NCI-H345 treated with DMSO at 0.1 percent for 48 hours (cell line): ENCODE measurements around the gene OTOS.

Source experiments
- DNase-seq: peaks from one replicate; lab custom pipeline; 2025; ENCODE audit not compliant: unreplicated experiment; lab: John Stamatoyannopoulos, UW

OTOS gene

DNA sequence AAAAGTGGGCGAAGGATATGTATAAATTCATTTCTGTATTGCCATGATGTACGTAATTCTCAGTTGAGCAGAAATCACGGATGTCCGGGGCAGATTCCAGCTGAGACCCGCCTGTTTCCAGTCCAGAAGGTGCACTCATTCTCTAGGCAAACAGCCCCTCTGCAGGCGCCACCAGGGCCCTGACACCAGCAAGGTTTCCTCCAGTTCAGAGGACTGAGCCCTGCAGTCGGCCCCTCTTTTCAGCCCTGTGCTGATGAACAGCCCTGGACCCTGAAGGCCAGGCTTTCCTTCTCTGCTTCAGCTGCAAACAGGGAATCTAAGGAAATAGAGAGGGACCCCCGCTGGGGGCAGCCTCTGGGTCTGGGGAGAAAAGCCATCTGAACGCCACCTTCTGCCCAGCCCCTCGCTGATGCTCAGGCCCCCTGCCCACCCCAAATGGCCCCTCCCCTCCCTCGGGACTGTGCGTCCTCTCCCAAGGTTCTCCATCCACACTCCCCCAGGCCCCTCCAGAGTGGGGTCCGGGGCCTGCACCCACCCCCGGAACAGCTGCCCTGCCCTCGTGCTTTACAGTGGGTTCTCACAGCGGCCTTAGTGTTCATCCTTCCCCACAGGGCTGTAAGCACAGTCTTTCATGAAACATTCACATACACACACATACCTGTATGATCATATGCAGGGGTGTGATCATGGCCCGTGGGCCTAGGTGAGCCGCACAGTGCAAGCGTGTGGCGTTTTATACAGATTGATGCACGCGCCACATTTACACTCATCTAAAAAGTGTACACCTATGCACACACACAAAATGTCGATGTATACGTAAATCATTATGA lies 16.4 kb downstream of the OTOS start:
- DNase-seq = no peak

DNA sequence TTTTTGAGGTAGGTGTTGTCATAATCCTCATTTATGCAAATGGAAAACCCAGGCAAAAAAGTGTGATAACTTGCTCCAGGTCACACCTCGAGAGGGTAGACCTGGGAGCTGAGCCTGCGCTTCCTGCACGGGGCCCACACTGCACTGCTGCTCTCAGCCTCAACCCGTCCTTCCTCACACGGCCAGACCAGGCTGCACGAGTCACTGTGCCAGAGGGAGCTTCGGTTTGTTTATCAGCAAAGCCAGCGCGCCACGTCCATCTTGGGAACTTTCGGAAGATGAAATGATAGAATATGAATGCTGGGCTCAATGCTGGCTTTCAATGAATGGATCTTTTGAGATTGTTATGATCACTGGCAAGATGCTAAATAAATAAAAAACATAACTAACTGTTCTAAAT lies 18.8 kb downstream of the OTOS start:
- DNase-seq = no peak

DNA sequence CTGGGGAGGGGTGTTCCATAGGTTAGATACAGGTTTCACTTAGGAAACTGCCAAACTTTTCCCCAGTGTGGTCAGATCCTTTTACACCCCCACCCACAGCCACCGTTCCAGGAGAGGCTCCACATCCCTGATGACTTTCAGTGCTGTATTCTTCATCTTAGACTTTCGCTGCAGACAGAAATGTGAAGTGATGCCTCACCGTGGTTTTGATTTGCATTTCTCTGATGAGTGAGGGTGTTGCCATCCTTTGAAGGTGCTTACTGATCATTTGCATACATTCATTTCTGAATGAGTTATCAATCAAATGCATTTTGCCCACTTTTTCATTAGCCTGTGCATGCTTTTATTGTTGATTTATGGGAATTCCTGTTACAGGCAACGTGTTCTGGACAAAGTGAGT lies 19.3 kb downstream of the OTOS start:
- DNase-seq = no peak

DNA sequence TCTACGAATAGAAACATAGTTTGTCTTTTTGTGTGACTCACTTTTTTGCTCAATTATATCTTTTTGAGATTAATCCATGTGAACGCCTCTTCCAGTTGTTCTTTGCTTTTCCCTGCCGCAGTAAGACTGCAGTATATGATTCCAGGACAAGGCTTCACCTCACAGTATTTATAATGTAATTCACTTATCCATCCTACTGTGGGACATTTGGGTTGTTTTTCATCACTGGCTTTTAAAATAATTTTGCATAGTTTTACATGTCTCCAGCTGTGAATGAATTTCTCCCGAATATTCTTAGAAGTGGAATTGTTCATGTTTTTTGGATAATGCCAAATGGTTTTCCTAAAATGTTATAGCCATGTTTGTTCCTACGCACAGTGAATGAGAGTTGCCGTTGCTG lies 26.2 kb downstream of the OTOS start:
- no peak for DNase-seq

DNA sequence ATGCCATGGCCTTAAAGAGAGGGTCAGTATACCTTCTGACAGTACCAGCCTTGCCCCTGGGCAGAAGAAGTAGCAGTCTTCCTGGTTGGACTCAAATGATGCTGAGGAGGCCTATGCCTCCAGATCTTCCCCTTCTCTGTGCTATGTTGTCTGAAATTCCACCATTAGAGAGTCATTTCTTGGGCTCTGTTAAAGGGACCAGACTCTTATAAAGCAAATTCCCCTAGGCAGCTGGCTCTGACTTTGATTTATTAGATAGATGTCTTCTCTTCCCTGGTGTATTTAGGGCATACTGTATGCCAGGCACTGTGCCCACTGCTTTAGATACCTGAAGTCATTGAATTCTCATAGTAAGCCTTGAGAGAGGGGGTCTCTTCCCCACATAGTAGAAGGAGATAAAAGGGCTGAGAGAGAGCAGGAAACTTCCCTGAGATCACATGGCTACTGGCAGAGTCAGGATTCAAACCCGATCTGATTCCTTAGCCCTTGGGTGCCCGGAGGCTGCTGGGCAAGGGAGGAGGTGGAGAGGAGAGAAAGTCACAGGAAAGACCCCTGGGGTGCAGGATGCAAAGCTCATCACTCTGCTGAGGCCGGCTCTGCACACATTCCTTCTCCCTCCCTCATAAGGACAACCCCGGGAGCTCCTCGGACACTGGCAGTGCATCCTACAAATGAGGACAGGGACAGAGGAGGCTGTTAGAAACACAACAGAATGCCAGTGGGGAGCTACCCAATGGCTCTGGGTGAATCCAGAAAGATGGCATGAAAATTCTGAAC lies 27.4 kb downstream of the OTOS start:
- no peak for DNase-seq

DNA sequence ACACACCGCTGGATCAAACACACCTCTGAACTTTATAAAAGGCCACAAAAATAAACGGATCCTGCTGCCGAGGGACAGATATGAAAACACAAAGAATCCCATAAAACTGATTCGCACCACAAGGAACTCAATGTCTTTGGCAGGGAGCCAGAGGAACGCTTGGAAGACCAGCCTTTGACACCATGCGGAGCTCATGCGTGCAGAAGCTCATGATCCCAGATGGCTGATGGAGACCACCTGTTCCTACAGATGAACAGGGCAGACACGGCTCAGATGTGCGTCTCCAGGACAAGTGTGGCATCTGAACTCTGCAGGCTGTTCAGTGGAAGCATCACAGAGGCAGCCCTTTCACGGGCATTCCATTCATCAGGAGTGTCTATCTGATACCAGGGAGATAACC lies 29.2 kb downstream of the OTOS start:
- no peak for DNase-seq

DNA sequence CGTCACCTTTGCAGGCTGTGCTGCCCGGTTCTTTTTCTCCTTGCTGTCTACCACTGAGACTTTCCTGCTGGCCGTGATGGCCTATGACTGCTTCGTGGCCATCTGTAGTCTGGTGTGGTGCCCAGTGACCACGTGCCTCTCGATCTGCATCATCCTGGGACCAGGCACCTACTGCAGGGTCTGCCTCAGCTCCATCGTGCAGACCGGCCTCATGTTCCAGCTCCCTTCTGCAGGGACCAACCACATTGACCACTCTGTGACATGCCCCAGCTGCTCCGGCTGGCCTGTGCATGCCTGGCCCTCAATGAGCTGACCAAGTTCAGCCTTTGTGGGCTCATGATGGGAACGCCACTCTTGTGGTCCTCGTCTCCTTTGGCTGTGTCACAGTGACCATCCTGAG lies 31.1 kb downstream of the OTOS start:
- DNase-seq = no peak

DNA sequence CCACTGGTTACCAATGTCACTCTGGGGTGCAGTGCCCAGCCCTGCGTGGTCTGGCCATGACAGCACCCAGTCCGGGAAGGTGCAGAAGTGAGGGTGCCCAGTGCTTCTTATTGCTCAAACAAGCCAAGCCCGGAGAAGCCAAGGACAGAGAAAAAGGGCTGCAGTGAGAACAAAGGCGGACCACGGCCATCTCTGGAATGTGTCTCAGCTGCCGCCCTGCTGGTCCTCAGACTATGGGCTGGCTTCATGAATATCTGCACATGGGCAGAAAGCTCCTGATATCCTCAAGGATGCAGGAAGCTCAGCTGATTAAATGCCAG lies 33.0 kb downstream of the OTOS start:
- no peak for DNase-seq

DNA sequence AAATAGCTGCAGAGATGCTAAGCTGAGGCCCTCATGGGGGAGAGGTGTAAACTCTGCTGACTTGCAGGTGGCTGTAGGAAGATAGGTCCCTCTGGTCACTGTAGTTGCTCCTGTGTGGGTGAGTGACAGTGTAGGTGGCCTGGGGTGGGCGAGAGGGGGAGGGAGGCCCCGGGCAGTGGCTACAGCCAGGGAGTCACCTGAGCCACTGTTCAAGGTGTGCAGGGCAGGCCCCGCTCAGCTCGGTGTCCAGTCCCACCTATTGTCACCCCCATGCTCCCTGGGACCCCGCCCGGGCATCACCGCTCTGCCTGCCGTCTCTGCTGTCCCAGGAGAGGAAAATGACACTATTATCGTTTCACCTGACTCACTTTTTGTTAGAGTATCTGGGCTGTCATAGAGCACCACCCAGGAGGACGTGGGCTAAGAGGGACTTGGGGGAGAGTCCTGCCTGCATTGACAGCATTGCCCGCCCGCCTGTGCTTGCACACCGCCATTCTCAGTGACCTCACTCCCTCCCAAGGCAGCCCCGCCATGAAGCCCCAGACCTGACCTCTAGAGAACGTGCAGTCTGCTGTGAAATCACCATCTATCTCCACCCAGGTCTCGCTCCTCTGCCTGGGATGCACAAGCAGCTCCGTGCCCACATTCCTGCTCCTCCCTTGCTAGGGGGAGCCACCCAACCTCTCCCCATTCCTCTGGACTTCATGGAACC lies 33.5 kb downstream of the OTOS start:
- DNase-seq = no peak

DNA sequence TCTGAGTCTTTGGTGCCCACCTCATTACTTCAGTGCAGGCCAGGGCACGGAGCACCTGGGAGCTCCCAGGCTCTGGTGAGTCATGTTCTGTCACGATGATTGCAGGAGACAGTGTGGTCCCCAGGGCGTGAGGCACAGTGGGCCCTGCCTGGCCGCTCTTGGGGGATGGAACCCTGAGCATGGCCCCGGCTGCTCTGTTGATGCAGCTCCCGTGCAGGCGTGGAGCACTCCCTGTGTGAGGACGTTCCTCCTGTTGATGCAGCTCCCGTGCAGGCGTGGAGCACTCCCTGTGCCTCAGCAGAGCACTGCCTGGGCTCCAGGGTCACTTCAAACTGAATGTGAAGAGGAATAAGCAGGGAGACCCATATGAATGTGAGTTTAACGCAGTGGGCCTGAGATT lies 34.5 kb downstream of the OTOS start:
- DNase-seq = no peak

DNA sequence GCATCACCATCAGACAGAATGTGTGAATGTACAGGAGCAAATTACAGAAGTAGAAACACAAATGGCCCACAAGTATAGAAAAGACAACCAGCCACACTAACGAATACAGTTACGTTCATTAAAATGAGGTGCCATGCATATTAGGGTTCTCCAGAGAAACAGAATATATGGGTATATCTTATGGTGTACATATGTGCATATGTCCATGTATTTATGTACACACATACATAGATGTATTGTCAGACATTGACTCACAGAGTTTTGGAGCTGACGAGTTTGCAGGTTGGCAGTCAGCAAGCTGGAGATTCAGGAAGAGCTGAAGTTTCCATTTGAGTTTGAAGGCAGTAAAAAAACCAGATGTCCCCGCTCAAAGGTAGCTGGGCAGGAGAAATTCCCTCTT lies 37.3 kb downstream of the OTOS start:
- DNase-seq = no peak

DNA sequence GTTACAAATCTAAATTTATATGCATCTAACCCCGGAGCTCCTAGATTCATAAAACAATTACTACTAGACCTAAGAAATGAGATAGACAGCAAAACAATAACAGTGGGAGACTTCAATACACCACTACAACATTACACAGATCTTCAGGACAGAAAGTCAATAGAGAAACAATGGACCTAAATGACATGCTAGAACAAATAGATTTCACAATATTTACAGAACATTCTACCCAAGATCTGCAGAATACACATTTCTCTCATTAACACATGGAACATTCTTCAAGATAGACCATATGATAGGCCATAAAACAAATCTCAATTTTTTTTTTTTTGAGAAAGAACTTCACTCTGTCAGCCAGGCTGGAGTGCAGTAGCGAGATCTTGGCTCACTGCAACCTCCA lies 42.1 kb downstream of the OTOS start:
- DNase-seq = no peak

DNA sequence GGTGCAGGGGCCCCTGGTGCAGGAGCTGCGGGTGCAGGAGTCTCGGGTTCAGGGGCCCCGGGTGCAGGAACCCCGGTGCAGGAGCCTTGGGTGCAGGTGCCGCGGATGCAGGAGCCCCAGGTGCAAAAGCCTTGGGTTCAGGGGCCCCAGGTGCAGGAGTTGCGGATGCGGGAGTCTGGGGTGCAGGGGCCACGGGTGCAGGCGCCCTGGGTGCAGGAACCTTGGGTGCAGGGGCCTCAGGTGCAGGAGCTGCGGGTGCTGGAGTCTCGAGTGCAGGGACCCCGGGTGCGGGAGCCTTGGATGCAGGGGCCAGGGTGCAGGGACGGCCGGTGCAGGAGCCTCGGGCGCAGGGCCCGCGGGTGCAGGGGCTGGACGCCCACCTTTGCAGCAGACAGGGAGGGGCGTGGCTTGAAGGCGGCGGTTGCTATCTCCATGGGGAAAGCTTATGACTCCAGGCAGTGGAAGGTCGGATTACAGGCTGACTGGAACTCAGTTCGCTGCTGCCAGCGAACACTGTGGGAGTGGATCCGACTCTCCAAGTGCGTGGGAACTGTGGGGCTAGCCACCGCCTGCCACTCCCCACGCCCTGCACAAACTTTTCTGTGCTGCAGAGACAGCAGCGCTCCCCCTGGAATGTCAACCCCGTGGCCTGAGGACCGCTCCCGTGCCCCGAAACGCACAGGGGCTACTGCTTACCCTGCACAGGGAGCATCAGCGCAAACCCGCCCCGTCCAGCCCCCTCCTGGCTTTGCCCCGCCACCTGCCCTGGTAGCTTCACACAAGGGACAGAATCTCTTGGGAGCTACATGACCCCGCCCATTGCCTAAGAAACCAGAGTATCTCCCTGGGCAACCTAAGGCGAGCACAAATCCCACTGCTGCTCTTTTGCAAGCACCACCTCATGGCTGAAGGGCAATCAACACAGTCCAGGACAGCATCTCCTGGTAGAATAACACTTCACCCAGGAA lies 44.6 kb downstream of the OTOS start:
- DNase-seq = peak; percentile 4

DNA sequence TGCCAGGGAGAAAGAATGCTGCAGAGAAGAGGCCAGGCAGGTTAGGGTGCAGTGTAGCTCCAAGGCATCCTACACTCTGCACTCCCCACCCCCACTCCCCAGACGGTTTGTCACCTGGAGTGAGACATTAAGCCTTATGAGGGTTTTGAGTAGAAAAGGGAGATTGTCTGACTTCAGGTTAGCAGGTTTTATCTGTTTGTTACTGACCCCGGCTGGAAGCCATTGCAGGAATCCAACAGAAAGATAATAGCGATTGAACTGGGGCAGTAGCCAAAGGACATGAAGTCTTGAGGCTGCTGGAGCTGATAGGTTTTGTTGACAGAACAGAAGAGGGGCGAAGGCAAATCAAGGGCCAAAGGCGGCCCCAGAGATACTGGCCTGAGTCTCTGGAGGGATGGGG lies 51.2 kb downstream of the OTOS start:
- no peak for DNase-seq
